Activated CD4-positive, alpha-beta T cell treated with anti-CD3 and anti-CD28 coated beads for 36 hours (primary cell): ENCODE results near the gene B4GALT1. TPM values are rescaled to one million over a fixed set of nuclear protein-coding genes. Genes with fewer than 3 reads are reported as not detected.
"Not testable (repeated sequence)": the region's sequence is repeated elsewhere in the genome, so short reads cannot be mapped to it uniquely, and the experiment has no call there.

Experiments
- ATAC-seq: fragments of 200-7000 bp; cut with Tn5 transposase; one replicate; pipeline ENCODE4 v1.10.0; 2021; ENCODE audit warnings: mild to moderate bottlenecking, moderate library complexity
- CTCF ChIA-PET: fragments of 350-600 bp; sonication (Branson Sonifier 250); formaldehyde crosslinking; loops from one replicate; lab custom pipeline; 2021; ENCODE audit warnings: antibody characterized with exemption; lab: Charles Lee
- POLR2A ChIA-PET: fragments of 350-600 bp; sonication (Branson Sonifier 250); formaldehyde crosslinking; loops from one replicate; lab custom pipeline; 2021; ENCODE audit warnings: antibody characterized with exemption, inconsistent platforms; lab: Charles Lee
- DNase-seq: peaks from one replicate; pipeline ENCODE4 v3.0.0-alpha.2; 2020
- H3K27ac Mint-ChIP-seq: one replicate; pipeline ENCODE4 v1.8.0; 2021; ENCODE audit warnings: mixed read lengths
- H3K27me3 Mint-ChIP-seq: one replicate; pipeline ENCODE4 v1.8.0; 2021; ENCODE audit warnings: mixed read lengths
- H3K36me3 Mint-ChIP-seq: one replicate; pipeline ENCODE4 v1.8.0; 2021; ENCODE audit warnings: low read depth, mixed read lengths
- H3K4me1 Mint-ChIP-seq: one replicate; pipeline ENCODE4 v1.8.0; 2021; ENCODE audit warnings: mixed read lengths
- H3K4me3 Mint-ChIP-seq: one replicate; pipeline ENCODE4 v1.8.0; 2021; ENCODE audit warnings: mild to moderate bottlenecking, moderate library complexity, mixed read lengths
- H3K9me3 Mint-ChIP-seq: one replicate; pipeline ENCODE4 v1.8.0; 2021; ENCODE audit warnings: low read depth, mixed read lengths
- intact Hi-C, 2 experiments: fragments of 100-400 bp; cut with DNase I in 1 of 2; cut with micrococcal nuclease in 1 of 2; formaldehyde crosslinking; loops; one replicate each; pipeline versions ENCODE4 v1.14.2 to v1.15.1; 2022 to 2024; cut with DNase I, micrococcal nuclease
- total RNA-seq, 2 experiments: library from RNA; stranded (reverse); gene quantifications; one replicate each; pipeline ENCODE4 v1.2.3, GENCODE V29; 2021

The B4GALT1 gene
- total RNA-seq, 2 experiments from 2014 or later: 44.5 to 47.1 TPM

DNA sequence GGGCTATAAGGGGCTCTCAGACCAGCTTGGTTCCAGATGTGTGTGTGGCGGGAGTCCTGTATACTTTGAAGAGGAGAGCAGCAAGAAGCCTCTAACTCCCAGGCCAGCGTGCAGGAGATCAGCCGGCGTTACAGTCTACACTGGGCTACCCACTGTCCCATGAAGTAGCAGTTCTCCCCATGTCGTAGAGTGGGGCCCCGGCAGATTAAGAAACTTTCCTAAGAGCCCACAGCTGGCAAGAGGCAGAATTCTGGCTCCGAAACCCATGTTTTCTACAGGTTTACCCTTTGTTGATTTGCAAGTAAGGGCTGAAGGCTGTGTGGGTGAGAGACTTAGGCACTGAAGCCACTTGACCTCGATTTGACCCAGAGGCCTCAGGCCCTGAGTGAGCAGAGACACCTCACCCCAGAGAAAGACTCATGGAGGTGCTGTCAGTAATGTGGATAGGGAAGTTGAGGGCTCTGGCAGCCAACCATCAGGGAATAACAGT, 881 bp upstream of the B4GALT1 start:
- Mint-ChIP-seq H3K9me3 (no peaks in the 10 kb centered on the region), H3K4me3 (peak overlapping the region; percentile 78), H3K4me1 (peaks cover 42% of the 10 kb centered on the region), H3K27me3 (no peaks in the 10 kb centered on the region), H3K27ac (peak overlapping the region; percentile 97), H3K36me3 (peaks cover 13% of the 10 kb centered on the region)
- ChIA-PET CTCF (interaction anchor here (0.9 to 1.5 kb wide), 7 partner anchors 9 to 248 kb away, joined by 3 to 6 read pairs (median 3); no protein-coding TSS in a partner anchor), POLR2A (interaction anchor here (0.6 to 1.8 kb wide), 3 partner anchors 16 to 143 kb away, joined by 3 to 12 read pairs (median 4); partner anchors contain the start of genes DNAJA1 and SMU1)
- ATAC-seq (no peak), DNase-seq (peak; percentile 44)
- intact Hi-C loops: loop anchor here (1.0 to 10.0 kb wide), 20 partner anchors 9 to 1287 kb away; partner anchors contain the start of genes BAG1 (in 2 of the 2), DNAJA1 (in 2 of the 2), NFX1 (in 2 of the 2) and SMU1 (in 2 of the 2)

DNA sequence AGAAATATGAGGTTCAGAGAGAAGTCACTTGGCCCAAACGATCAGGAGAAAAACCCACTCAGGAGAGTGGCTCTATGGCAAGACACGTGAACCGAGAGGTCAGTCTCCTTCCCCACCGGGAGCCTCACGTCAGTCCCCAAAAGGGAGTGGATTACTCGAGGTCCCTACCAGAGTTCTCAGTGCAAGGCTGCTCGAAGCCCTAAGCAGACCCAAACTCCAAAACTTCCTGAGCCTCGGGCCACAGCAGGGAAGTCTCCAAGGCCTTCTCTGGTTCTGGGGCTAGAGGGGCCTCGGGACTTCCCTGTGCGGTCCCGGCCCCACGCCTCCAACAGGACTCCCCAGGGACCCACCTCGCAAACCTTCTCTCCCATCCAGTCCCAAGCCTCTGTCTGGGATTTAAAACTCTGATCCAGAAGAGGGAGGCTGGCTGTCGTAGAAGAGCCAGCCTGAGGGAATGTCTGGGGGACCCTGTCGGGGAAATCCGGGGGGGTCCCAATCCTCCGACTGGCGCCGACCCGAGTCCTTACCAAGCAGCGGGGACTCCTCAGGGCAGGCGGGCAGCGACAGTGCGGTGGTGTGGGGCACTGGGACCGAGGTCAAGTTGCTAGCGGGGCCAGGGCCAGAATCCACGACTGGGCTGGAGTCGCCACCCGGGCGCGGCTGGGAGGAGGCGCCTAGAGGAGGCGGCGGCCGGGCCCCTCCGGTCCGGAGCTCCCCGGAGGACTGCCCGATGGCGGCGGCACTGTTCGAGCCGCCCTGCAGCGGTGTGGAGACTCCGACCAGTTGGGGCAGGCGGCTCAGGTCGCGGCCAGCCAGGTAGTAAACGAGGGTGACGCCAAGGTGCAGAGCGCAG, 679 bp downstream of the B4GALT1 start:
- Mint-ChIP-seq H3K4me1 (peaks cover 58% of the 10 kb centered on the region), H3K27ac (peak overlapping the region; percentile 95), H3K9me3 (no peaks in the 10 kb centered on the region), H3K36me3 (peaks cover 13% of the 10 kb centered on the region), H3K4me3 (peak overlapping the region; percentile 95), H3K27me3 (no peaks in the 10 kb centered on the region)
- ATAC-seq: no peak
- intact Hi-C loops: loop anchor here (1.0 to 10.0 kb wide), 20 partner anchors 7 to 1288 kb away; partner anchors contain the start of genes BAG1 (in 2 of the 2), DNAJA1 (in 2 of the 2), NFX1 (in 2 of the 2) and SMU1 (in 2 of the 2)
- POLR2A ChIA-PET: interaction anchor here (0.6 to 1.8 kb wide), 4 partner anchors 14 to 731 kb away, joined by 3 to 12 read pairs (median 4); partner anchors contain the start of gene DNAJA1
- CTCF ChIA-PET: interaction anchor here (1.1 kb wide), 1 partner anchor 8 kb away, joined by 3 read pairs; no protein-coding TSS in a partner anchor
- peak; percentile 34 for DNase-seq

- peaks cover 13% of the 10 kb centered on the region for H3K36me3 Mint-ChIP-seq
- peaks cover 65% of the 10 kb centered on the region for H3K4me1 Mint-ChIP-seq
- peak overlapping the region; percentile 95 for H3K27ac Mint-ChIP-seq
- ChIA-PET CTCF (interaction anchor here (0.6 kb wide), 1 partner anchor 85 kb away, joined by 3 read pairs; no protein-coding TSS in a partner anchor), POLR2A (interaction anchor here (0.6 to 0.7 kb wide), 2 partner anchors 25 to 732 kb away, joined by 3 read pairs; no protein-coding TSS in a partner anchor)
- DNase-seq: peak; percentile 59
- H3K9me3 Mint-ChIP-seq: no peaks in the 10 kb centered on the region
- intact Hi-C loops: loop anchor here (2.0 to 10.0 kb wide), 12 partner anchors 33 to 1289 kb away; partner anchors contain the start of genes ACO1 (in 1 of the 2), DNAI1 (in 1 of the 2), DNAJA1 (in 1 of the 2) and FAM219A (in 1 of the 2)
- no peaks in the 10 kb centered on the region for H3K27me3 Mint-ChIP-seq
- peak overlapping the region; percentile 95 for H3K4me3 Mint-ChIP-seq
- peak; percentile 27 for ATAC-seq
Measured at GRCh38 chr9:33165263-33166151, 1.6 kb downstream of the B4GALT1 start.

DNA sequence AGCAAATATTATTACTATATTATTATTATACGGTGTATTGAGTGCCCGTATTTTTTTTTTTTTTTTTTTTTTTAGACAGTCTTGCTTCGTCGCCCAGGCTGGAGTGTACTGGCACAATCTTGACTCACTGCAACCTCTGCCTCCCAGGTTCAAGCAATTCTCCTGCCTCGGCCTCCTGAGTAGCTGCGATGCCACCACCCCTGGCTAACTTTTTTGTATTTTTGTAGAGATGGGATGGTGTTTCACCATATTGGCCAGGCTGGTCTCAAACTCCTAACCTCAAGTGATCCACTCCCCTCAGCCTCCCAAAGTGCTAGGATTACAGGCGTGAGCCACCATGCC, 2.2 kb downstream of the B4GALT1 start:
- intact Hi-C loops: loop anchor here (5.0 to 10.0 kb wide), 9 partner anchors 33 to 1290 kb away; partner anchors contain the start of genes ACO1 (in 1 of the 2), DNAI1 (in 1 of the 2), DNAJA1 (in 1 of the 2) and FAM219A (in 1 of the 2)
- peaks cover 70% of the 10 kb centered on the region for H3K4me1 Mint-ChIP-seq
- H3K9me3 Mint-ChIP-seq, CTCF ChIA-PET, POLR2A ChIA-PET, H3K27me3 Mint-ChIP-seq, DNase-seq, ATAC-seq: not testable (repeated sequence)
- peak overlapping the region; percentile 95 for H3K4me3 Mint-ChIP-seq
- H3K36me3 Mint-ChIP-seq: peaks cover 13% of the 10 kb centered on the region
- H3K27ac Mint-ChIP-seq: peak overlapping the region; percentile 95

DNA sequence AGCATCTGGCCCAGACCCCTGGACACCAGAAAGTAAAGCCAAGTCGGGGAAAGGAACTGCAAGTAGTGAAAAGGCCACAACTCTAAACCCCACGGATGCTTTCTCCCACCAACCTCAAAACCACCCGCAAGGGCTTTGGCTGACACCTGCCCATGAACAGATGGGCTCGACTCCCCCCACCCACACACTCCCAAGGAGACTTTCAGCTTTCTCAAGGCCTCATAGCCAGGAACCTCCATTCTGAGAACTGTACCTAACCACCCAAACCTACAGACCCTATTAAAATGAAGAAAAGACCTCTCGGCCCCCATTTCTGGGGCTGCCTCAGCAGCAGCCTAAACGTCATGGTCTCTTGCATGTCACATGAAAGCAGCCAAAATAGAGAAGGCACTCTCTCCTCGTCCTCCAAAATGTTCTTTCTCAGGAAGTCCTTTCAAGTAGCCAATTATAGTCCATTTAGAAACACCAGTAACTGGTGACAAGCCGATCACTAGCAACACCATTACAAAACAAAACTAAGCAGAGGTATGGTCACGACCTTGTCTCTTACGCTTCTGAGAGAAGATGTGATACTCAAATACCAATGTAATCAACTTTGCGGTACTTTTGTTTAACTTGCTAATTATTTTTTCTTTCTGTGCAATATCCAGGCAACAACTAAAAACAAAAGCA, 2.9 kb downstream of the B4GALT1 start:
- Mint-ChIP-seq H3K4me1 (peaks cover 76% of the 10 kb centered on the region), H3K9me3 (no peaks in the 10 kb centered on the region), H3K4me3 (peak overlapping the region; percentile 95), H3K27me3 (no peaks in the 10 kb centered on the region), H3K36me3 (peaks cover 13% of the 10 kb centered on the region), H3K27ac (peak overlapping the region; percentile 55)
- ATAC-seq (no peak), DNase-seq (no peak)
- intact Hi-C loops: loop anchor here (10.0 kb wide), 3 partner anchors 609 to 1291 kb away; partner anchors contain the start of genes DNAI1 (in 1 of the 2), FAM219A (in 1 of the 2), RIGI (in 1 of the 2) and SMIM27 (in 1 of the 2)
- CTCF ChIA-PET: no interaction called here
- POLR2A ChIA-PET: no interaction called here

DNA sequence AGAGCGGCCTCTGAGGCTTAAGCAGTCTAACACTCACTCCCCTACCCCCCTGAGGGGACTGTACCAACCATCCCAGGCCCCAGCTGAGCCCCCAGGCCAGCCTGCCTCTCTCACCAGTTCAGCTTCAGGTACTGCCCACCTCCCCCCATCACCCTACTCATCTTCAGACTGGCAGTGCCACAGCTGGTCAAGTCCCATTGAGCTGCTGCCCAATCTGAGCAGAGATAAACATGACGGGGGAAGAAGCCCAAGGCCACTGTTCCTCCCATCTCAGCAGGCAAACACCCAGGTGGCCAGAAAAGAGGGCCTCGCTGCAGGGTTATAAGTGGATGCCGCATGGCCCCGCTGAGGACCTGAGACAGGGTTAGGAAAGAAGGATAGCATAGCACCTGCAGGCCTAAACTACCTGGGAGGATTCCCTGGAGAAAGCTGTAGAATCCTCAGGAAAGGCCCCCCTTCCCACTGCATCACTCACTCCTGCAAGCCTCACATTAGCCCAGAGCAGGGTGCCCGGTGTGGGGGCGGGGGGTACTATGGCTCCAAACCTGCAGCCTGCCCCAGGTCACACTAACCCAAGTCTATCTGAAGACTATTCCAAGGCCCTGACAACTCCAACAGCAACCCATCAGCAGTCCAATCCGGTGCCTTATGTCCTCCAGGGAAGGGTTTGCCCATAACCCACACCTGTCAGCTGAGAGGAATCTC, 3.6 kb downstream of the B4GALT1 start:
- DNase-seq (no peak), ATAC-seq (no peak)
- H3K4me3 Mint-ChIP-seq: peak overlapping the region; percentile 95
- ChIA-PET CTCF (interaction anchor here (0.7 kb wide), 2 partner anchors 19 to 33 kb away, joined by 3 read pairs; no protein-coding TSS in a partner anchor), POLR2A (interaction anchor here (0.9 kb wide), 1 partner anchor 613 kb away, joined by 3 read pairs; no protein-coding TSS in a partner anchor)
- H3K36me3 Mint-ChIP-seq: peaks cover 13% of the 10 kb centered on the region
- H3K27me3 Mint-ChIP-seq: no peaks in the 10 kb centered on the region
- H3K27ac Mint-ChIP-seq: peak overlapping the region; percentile 55
- H3K9me3 Mint-ChIP-seq: no peaks in the 10 kb centered on the region
- peaks cover 76% of the 10 kb centered on the region for H3K4me1 Mint-ChIP-seq
- intact Hi-C loops: loop anchor here (10.0 kb wide), 3 partner anchors 609 to 1291 kb away; partner anchors contain the start of genes DNAI1 (in 1 of the 2), FAM219A (in 1 of the 2), RIGI (in 1 of the 2) and SMIM27 (in 1 of the 2)

- H3K4me1 Mint-ChIP-seq: peaks cover 76% of the 10 kb centered on the region
- ATAC-seq (no peak), DNase-seq (no peak)
- H3K4me3 Mint-ChIP-seq: no peak overlapping the region
- peaks cover 13% of the 10 kb centered on the region for H3K36me3 Mint-ChIP-seq
- POLR2A ChIA-PET: interaction anchor here (0.9 kb wide), 1 partner anchor 612 kb away, joined by 3 read pairs; no protein-coding TSS in a partner anchor
- intact Hi-C loops: loop anchor here (10.0 kb wide), 3 partner anchors 608 to 1292 kb away; partner anchors contain the start of genes DNAI1 (in 1 of the 2), FAM219A (in 1 of the 2), RIGI (in 1 of the 2) and SMIM27 (in 1 of the 2)
- CTCF ChIA-PET: interaction anchor here (0.7 to 1.0 kb wide), 2 partner anchors 12 to 18 kb away, joined by 3 to 5 read pairs; no protein-coding TSS in a partner anchor
- H3K27me3 Mint-ChIP-seq: no peaks in the 10 kb centered on the region
- peak overlapping the region; percentile 94 for H3K27ac Mint-ChIP-seq
- H3K9me3 Mint-ChIP-seq: no peaks in the 10 kb centered on the region
Measured at GRCh38 chr9:33162721-33163311, 4.3 kb downstream of the B4GALT1 start.

DNA sequence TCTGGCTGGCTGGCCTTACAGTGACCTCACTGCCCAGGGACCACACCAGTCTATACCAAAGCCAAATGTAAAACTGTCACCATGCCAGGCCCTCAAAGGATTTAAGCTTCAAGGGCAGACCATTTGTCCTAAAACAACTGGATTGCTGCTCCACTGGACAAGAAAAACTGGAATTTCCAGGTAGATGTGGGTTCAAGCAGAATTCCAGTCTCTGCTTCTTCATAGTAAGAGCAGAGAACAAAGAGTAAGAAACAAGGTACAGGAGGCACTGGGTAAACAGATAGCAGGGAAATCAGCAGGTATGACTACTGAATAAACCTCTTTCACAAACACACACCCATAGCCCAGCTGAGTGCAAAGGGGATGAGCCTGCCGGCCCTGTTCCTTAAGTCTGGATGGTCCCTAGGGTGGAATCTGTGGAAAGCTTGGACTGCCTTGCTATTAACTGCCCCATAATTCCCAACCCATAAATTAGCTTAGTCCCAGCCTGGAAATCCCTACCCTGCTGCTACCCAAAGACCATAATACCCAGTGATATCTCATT, 5.5 kb downstream of the B4GALT1 start:
- ATAC-seq (no peak), DNase-seq (no peak)
- Mint-ChIP-seq H3K9me3 (no peaks in the 10 kb centered on the region), H3K4me3 (peak overlapping the region; percentile 66), H3K4me1 (peaks cover 83% of the 10 kb centered on the region), H3K27me3 (no peaks in the 10 kb centered on the region), H3K36me3 (peaks cover 13% of the 10 kb centered on the region), H3K27ac (peak overlapping the region; percentile 94)
- POLR2A ChIA-PET: interaction anchor here (0.5 kb wide), 1 partner anchor 840 kb away, joined by 3 read pairs; no protein-coding TSS in a partner anchor
- intact Hi-C loops: loop anchor here (10.0 kb wide), 3 partner anchors 607 to 1293 kb away; partner anchors contain the start of genes DNAI1 (in 1 of the 2), FAM219A (in 1 of the 2), RIGI (in 1 of the 2) and SMIM27 (in 1 of the 2)
- CTCF ChIA-PET: interaction anchor here (0.8 to 2.0 kb wide), 4 partner anchors 9 to 254 kb away, joined by 3 to 6 read pairs (median 4); no protein-coding TSS in a partner anchor
